CD8-positive, alpha-beta memory T cell (primary cell): ENCODE results near the gene LHFPL3. TPM values are rescaled to one million over a fixed set of nuclear protein-coding genes. Genes with fewer than 3 reads are reported as not detected.

Experiments used
- CTCF ChIA-PET: fragments of 350-600 bp; sonication (Branson Sonifier 250); formaldehyde crosslinking; loops from one replicate; lab custom pipeline; 2021; ENCODE audit warnings: antibody characterized with exemption; lab: Charles Lee
- POLR2A ChIA-PET: fragments of 350-600 bp; sonication (Branson Sonifier 250); formaldehyde crosslinking; loops from one replicate; lab custom pipeline; 2021; ENCODE audit warnings: antibody characterized with exemption; lab: Charles Lee
- DNase-seq, 5 donors: peaks; one replicate each; pipeline versions ENCODE4 v3.0.0 to v3.0.0-alpha.2; 2020 to 2022; ENCODE audit warnings: mixed read lengths in 1 of 5
- H3K27ac ChIP-seq: one replicate; pipeline ENCODE4 v1.7.0; 2013; ENCODE audit warnings: low read depth, mild to moderate bottlenecking, low read length, moderate library complexity
- H3K27me3 ChIP-seq: 2 replicates; pipeline ENCODE4 v1.7.0; 2013; ENCODE audit warnings: low read length, mild to moderate bottlenecking; ENCODE audit not compliant: insufficient read depth, poor library complexity, severe bottlenecking
- H3K36me3 ChIP-seq: 2 replicates; pipeline ENCODE4 v1.7.0; 2013; ENCODE audit warnings: mild to moderate bottlenecking, low read length, moderate library complexity; ENCODE audit not compliant: insufficient read depth
- H3K4me1 ChIP-seq: 2 replicates; pipeline ENCODE4 v1.7.0; 2013; ENCODE audit warnings: mild to moderate bottlenecking, low read length, moderate library complexity; ENCODE audit not compliant: insufficient read depth
- H3K4me3 ChIP-seq: 2 replicates; pipeline ENCODE4 v1.7.0; 2013; ENCODE audit warnings: mild to moderate bottlenecking, low read length
- H3K9me3 ChIP-seq: 2 replicates; pipeline ENCODE4 v1.7.0; 2013; ENCODE audit warnings: mild to moderate bottlenecking, low read length
- H3K27ac Mint-ChIP-seq, 8 donors: one replicate each; pipeline ENCODE4 v1.8.0; 2020 to 2021; ENCODE audit warnings: mixed read lengths in 8 of 8, mild to moderate bottlenecking in 6 of 8, inconsistent platforms in 3 of 8, moderate library complexity in 3 of 8
- H3K27me3 Mint-ChIP-seq, 2 donors: one replicate each; pipeline ENCODE4 v1.8.0; 2020 to 2021; ENCODE audit warnings: mixed read lengths in 2 of 2, mild to moderate bottlenecking in 1 of 2, moderate library complexity in 1 of 2
- H3K36me3 Mint-ChIP-seq, 3 donors: one replicate each; pipeline ENCODE4 v1.8.0; 2020 to 2021; ENCODE audit warnings: mixed read lengths in 3 of 3, inconsistent platforms in 1 of 3, mild to moderate bottlenecking in 1 of 3
- H3K4me1 Mint-ChIP-seq, 3 donors: one replicate each; pipeline ENCODE4 v1.8.0; 2020 to 2021; ENCODE audit warnings: mixed read lengths in 3 of 3, inconsistent platforms in 1 of 3, mild to moderate bottlenecking in 1 of 3
- H3K4me3 Mint-ChIP-seq, 7 donors: one replicate each; pipeline ENCODE4 v1.8.0; 2020 to 2021; ENCODE audit warnings: mixed read lengths in 7 of 7, mild to moderate bottlenecking in 6 of 7, moderate library complexity in 4 of 7, inconsistent platforms in 2 of 7
- H3K9me3 Mint-ChIP-seq, 5 donors: one replicate each; pipeline ENCODE4 v1.8.0; 2020 to 2022; ENCODE audit warnings: mixed read lengths in 5 of 5, mild to moderate bottlenecking in 3 of 5, moderate library complexity in 2 of 5, inconsistent platforms in 1 of 5
- polyA plus RNA-seq: library from polyadenylated mRNA; unstranded; fragments of 300-500 nt; fragmentation: Illumina TruSeq; gene quantifications from one replicate; pipeline ENCODE4 v1.2.3, GENCODE V29; 2021
- total RNA-seq, 2 experiments: library from RNA; stranded (reverse); gene quantifications; one replicate each; pipeline ENCODE4 v1.2.3, GENCODE V29; 2021

LHFPL3 gene
- total and polyA plus RNA-seq, 3 experiments from 2014 or later, result not detected

DNA sequence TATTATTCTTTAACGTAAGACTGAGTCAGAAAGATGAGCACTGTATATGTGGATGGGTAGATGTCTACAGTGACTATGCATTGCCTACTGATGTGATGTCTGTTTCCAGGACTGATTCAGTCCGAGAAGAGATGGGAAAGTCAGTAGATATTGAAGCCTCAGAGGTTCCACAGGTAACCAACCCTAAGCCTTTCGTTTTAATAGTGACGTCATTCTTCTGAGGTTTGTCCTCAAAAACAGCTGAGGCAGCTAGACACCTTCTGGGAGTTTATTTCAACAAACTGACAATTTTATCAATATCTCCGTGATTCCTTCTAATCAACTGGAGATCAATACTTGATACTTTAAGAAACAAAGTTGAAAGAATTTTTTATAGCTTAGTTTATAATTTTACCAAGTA lies 171.6 kb downstream of the LHFPL3 start:
- no peaks in the 10 kb centered on the region for H3K36me3 Mint-ChIP-seq
- ChIA-PET CTCF (no interaction called here), POLR2A (no interaction called here)
- H3K4me3 Mint-ChIP-seq, result no peak overlapping the region
- H3K4me1 Mint-ChIP-seq, result no peaks in the 10 kb centered on the region
- H3K9me3 Mint-ChIP-seq, result peaks cover 0 to 6% (median 0%) of the 10 kb centered on the region in 5 donors
- Histone ChIP-seq H3K4me3 (no peak overlapping the region), H3K36me3 (no peaks in the 10 kb centered on the region), H3K27me3 (no peaks in the 10 kb centered on the region), H3K4me1 (no peaks in the 10 kb centered on the region), H3K27ac (no peak overlapping the region), H3K9me3 (no peaks in the 10 kb centered on the region)
- H3K27me3 Mint-ChIP-seq, result peaks cover 0 to 4% of the 10 kb centered on the region in 2 donors
- no peak overlapping the region for H3K27ac Mint-ChIP-seq
- no peak for DNase-seq

DNA sequence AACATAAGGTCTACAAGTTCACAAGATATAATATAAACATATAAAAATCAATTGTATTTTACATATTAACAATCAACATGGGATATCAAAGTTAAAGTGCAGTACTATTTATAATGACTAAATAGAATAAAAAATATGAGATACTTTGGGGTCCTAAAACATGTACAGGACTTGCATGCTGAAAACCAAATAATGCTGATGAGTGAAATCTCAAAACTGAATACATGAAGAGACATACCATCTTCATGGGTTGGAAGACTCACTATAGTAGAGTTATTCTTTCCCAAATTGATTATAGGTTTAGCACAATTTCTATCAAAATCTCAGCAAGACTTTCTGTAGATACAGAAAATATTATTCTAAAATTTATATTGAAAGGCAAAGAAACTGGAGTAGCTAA lies 181.5 kb downstream of the LHFPL3 start:
- Histone ChIP-seq H3K4me1 (no peaks in the 10 kb centered on the region), H3K9me3 (no peaks in the 10 kb centered on the region), H3K36me3 (no peaks in the 10 kb centered on the region), H3K27me3 (no peaks in the 10 kb centered on the region), H3K4me3 (no peak overlapping the region), H3K27ac (no peak overlapping the region)
- ChIA-PET CTCF (interaction anchor here (1.0 kb wide), 1 partner anchor 14 kb away, joined by 3 read pairs; no protein-coding TSS in a partner anchor), POLR2A (no interaction called here)
- no peaks in the 10 kb centered on the region for H3K36me3 Mint-ChIP-seq
- no peak for DNase-seq
- H3K27me3 Mint-ChIP-seq, result peaks cover 0 to 4% of the 10 kb centered on the region in 2 donors
- H3K4me3 Mint-ChIP-seq, result no peak overlapping the region
- no peak overlapping the region for H3K27ac Mint-ChIP-seq
- H3K4me1 Mint-ChIP-seq, result no peaks in the 10 kb centered on the region
- H3K9me3 Mint-ChIP-seq, result peaks cover 0 to 17% (median 0%) of the 10 kb centered on the region in 5 donors

DNA sequence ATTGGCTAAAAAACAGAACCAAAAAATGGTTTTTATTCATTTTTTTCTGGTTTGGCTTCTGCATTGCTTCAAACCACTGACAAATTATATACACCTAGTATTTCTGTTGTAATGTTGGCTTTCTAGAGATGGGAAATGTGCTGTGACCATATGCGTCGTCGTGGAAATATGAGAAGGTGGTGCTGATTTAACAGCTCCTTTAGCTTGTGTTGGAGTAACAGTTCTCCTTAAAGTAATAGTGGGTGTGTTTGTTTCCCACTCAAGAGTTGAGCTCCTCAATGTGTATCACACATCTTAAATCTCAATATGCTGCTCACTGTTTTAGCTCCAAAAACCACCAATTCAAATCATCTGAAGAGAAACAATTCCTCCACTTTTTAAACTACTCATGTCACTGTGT lies 196.4 kb downstream of the LHFPL3 start:
- Mint-ChIP-seq H3K27me3 (peaks cover 0 to 3% of the 10 kb centered on the region in 2 donors), H3K4me3 (no peak overlapping the region), H3K27ac (no peak overlapping the region), H3K9me3 (peaks cover 0 to 2% (median 0%) of the 10 kb centered on the region in 5 donors), H3K4me1 (no peaks in the 10 kb centered on the region), H3K36me3 (no peaks in the 10 kb centered on the region)
- Histone ChIP-seq H3K4me3 (no peak overlapping the region), H3K9me3 (no peaks in the 10 kb centered on the region), H3K4me1 (no peaks in the 10 kb centered on the region), H3K27me3 (no peaks in the 10 kb centered on the region), H3K36me3 (no peaks in the 10 kb centered on the region), H3K27ac (no peak overlapping the region)
- POLR2A ChIA-PET, result no interaction called here
- no peak for DNase-seq
- CTCF ChIA-PET, result interaction anchor here (0.9 kb wide), 1 partner anchor 14 kb away, joined by 3 read pairs; no protein-coding TSS in a partner anchor

DNA sequence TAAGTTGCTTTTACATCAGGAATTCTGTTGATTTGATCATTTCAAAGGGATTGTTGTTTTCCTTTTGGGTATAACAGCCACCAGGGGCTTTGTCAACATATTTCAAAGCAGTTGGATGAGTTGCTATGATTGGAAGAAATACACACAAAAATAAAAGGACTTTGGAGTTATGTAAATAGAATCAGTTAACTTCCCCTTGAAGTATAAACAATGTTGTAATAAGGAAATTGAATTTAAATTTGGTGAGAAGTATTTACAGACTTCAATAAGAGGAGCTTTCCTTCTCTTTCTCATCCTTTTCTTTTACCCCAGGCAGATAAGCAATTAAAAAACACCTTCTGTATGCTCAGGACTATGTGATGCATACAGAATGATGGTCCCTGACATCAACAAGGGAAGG lies 199.7 kb downstream of the LHFPL3 start:
- no peaks in the 10 kb centered on the region for H3K36me3 Mint-ChIP-seq
- H3K27ac Mint-ChIP-seq, result no peak overlapping the region
- H3K4me1 Mint-ChIP-seq, result no peaks in the 10 kb centered on the region
- no peak for DNase-seq
- Histone ChIP-seq H3K27ac (no peak overlapping the region), H3K9me3 (no peaks in the 10 kb centered on the region), H3K36me3 (no peaks in the 10 kb centered on the region), H3K4me1 (no peaks in the 10 kb centered on the region), H3K4me3 (no peak overlapping the region), H3K27me3 (no peaks in the 10 kb centered on the region)
- ChIA-PET POLR2A (no interaction called here), CTCF (no interaction called here)
- peaks cover 0 to 2% (median 0%) of the 10 kb centered on the region in 5 donors for H3K9me3 Mint-ChIP-seq
- H3K27me3 Mint-ChIP-seq, result peaks cover 0 to 3% of the 10 kb centered on the region in 2 donors
- no peak overlapping the region for H3K4me3 Mint-ChIP-seq

DNA sequence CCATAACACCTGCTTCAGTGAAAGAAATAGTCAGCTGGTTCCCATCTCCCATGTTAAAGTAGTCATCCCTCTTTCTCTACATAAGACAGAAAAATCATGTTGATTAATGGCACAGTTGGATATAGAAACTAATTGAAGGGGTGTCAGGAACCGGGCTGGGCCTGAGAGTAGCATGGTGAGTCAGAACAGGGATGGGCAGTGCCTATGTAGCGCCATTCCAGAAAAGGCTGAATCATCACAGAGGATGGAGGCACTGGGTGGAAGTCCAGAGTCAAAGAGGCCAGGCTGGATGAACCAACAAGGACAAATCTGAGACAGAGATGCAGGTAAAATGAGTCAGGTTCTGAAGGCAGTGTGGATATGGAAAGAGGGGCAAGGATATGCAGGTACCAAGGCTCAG lies 201.2 kb downstream of the LHFPL3 start:
- Histone ChIP-seq H3K4me3 (no peak overlapping the region), H3K9me3 (no peaks in the 10 kb centered on the region), H3K27me3 (no peaks in the 10 kb centered on the region), H3K4me1 (no peaks in the 10 kb centered on the region), H3K27ac (no peak overlapping the region), H3K36me3 (no peaks in the 10 kb centered on the region)
- DNase-seq, result no peak
- Mint-ChIP-seq H3K36me3 (no peaks in the 10 kb centered on the region), H3K4me3 (no peak overlapping the region), H3K27ac (no peak overlapping the region), H3K27me3 (peaks cover 0 to 3% of the 10 kb centered on the region in 2 donors), H3K9me3 (peaks cover 0 to 2% (median 0%) of the 10 kb centered on the region in 5 donors), H3K4me1 (no peaks in the 10 kb centered on the region)
- ChIA-PET POLR2A (no interaction called here), CTCF (no interaction called here)

DNA sequence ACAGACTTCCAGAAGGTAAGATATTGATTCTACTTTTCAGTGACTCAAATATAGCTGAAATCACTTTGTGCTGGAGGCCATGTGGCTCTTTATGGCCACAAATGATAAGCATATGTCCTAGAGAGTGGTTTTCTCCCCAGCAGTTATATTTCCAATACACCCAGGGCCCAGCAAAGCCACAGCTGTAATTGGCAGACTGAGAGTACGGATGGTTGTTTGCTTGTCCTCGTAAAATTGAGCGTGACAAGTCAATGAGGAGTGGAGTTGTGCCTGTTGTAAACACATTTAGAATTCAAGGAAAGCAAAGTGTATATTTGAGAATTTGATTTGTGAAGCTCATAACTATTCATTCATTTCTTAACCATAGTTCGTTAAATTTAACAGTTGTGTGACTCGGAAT lies 201.8 kb downstream of the LHFPL3 start:
- H3K27me3 Mint-ChIP-seq, result peaks cover 0 to 3% of the 10 kb centered on the region in 2 donors
- H3K27ac Mint-ChIP-seq, result no peak overlapping the region
- no peaks in the 10 kb centered on the region for H3K36me3 Mint-ChIP-seq
- DNase-seq, result no peak
- no peaks in the 10 kb centered on the region for H3K4me1 Mint-ChIP-seq
- CTCF ChIA-PET, result no interaction called here
- Histone ChIP-seq H3K9me3 (no peaks in the 10 kb centered on the region), H3K36me3 (no peaks in the 10 kb centered on the region), H3K27ac (no peak overlapping the region), H3K27me3 (no peaks in the 10 kb centered on the region), H3K4me3 (no peak overlapping the region), H3K4me1 (no peaks in the 10 kb centered on the region)
- H3K4me3 Mint-ChIP-seq, result no peak overlapping the region
- peaks cover 0 to 2% (median 0%) of the 10 kb centered on the region in 5 donors for H3K9me3 Mint-ChIP-seq
- POLR2A ChIA-PET, result no interaction called here

DNA sequence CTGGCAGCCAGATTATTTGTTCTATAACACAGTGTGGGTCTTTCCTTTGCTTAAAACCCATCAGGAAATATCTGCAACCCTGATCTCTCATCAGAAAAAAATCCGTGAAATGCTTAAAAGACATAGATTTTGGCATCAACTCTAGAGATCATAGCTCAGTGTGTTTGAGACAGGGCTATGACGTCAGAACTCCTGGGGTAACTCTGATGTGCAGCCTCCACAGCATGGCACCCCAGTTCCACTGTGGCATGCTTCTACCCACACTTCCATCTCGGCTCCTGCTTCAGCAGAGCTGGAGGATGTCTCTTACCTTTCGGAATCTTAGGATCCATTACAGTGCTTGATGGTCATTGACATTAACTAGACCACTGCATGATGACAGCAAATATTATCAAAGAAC lies 205.7 kb downstream of the LHFPL3 start:
- POLR2A ChIA-PET, result no interaction called here
- no peak overlapping the region for H3K4me3 ChIP-seq
- CTCF ChIA-PET, result no interaction called here
- no peaks in the 10 kb centered on the region for H3K9me3 ChIP-seq
- no peak for DNase-seq
- Mint-ChIP-seq H3K27me3 (peaks cover 0 to 5% of the 10 kb centered on the region in 2 donors), H3K9me3 (peaks cover 0 to 2% (median 0%) of the 10 kb centered on the region in 5 donors), H3K36me3 (no peaks in the 10 kb centered on the region), H3K4me1 (no peaks in the 10 kb centered on the region), H3K4me3 (no peak overlapping the region), H3K27ac (no peak overlapping the region)
- no peaks in the 10 kb centered on the region for H3K27me3 ChIP-seq
- H3K36me3 ChIP-seq, result no peaks in the 10 kb centered on the region
- H3K27ac ChIP-seq, result no peak overlapping the region
- H3K4me1 ChIP-seq, result no peaks in the 10 kb centered on the region

DNA sequence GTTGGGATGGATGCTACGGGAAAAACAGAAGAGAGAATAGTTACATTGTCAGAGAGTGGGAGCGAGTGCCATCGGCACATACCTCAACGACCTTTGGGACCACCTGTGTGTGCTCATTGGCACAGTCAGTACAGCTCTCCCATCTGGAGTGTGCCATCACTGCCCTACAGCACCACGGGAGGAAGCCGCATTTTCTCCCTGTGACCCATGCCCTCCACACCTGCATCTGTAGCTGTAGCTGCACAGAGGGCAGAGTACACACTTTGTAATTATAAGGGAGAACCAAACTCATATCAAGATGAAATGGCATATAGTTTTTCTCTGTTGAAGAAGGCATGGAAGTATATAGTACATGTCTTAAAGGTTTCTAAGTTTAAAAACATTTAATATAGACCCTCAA lies 207.4 kb downstream of the LHFPL3 start:
- H3K4me1 Mint-ChIP-seq, result no peaks in the 10 kb centered on the region
- no peak overlapping the region for H3K4me3 Mint-ChIP-seq
- no peak overlapping the region for H3K27ac Mint-ChIP-seq
- no peak overlapping the region for H3K27ac ChIP-seq
- no peaks in the 10 kb centered on the region for H3K4me1 ChIP-seq
- peaks cover 0 to 2% (median 0%) of the 10 kb centered on the region in 5 donors for H3K9me3 Mint-ChIP-seq
- DNase-seq, result no peak
- H3K27me3 ChIP-seq, result no peaks in the 10 kb centered on the region
- peaks cover 0 to 2% of the 10 kb centered on the region in 2 donors for H3K27me3 Mint-ChIP-seq
- no peaks in the 10 kb centered on the region for H3K9me3 ChIP-seq
- ChIA-PET CTCF (no interaction called here), POLR2A (no interaction called here)
- H3K4me3 ChIP-seq, result no peak overlapping the region
- H3K36me3 ChIP-seq, result no peaks in the 10 kb centered on the region
- H3K36me3 Mint-ChIP-seq, result no peaks in the 10 kb centered on the region
